Neural crest cell (in vitro differentiated cells): ENCODE results near the gene ATR. TPM values are rescaled to one million over a fixed set of nuclear protein-coding genes. Genes with fewer than 3 reads are reported as not detected.
A peak's percentile ranks its signal among the peaks of the same experiment; 100 is the strongest.
"Not testable (repeated sequence)": the region's sequence is repeated elsewhere in the genome, so short reads cannot be mapped to it uniquely, and the experiment has no call there.

ENCODE experiments used
- DNase-seq: peaks from one replicate; pipeline ENCODE4 v3.0.0; 2021; ENCODE audit warnings: low read depth, mixed read lengths, low spot score
- H3K27ac Mint-ChIP-seq: one replicate; pipeline ENCODE4 v1.8.0; 2021; ENCODE audit warnings: mild to moderate bottlenecking, mixed read lengths; ENCODE audit not compliant: unreplicated experiment
- H3K27me3 Mint-ChIP-seq: 2 replicates; pipeline ENCODE4 v1.8.0; 2021; ENCODE audit warnings: low read depth, mild to moderate bottlenecking, mixed read lengths
- H3K36me3 Mint-ChIP-seq: 2 replicates; pipeline ENCODE4 v1.8.0; 2021; ENCODE audit warnings: low read depth, mild to moderate bottlenecking, mixed read lengths
- H3K4me1 Mint-ChIP-seq: 2 replicates; pipeline ENCODE4 v1.8.0; 2021; ENCODE audit warnings: mixed read lengths
- H3K4me3 Mint-ChIP-seq: one replicate; pipeline ENCODE4 v1.8.0; 2021; ENCODE audit warnings: mild to moderate bottlenecking, mixed read lengths
- H3K9me3 Mint-ChIP-seq: 2 replicates; pipeline ENCODE4 v1.8.0; 2021; ENCODE audit warnings: mixed read lengths
- CTCF ChIP-seq: fragments of 200-600 bp; sonication (generic); conservative IDR thresholded peaks from 2 replicates; pipeline ENCODE4 v1.5.0; 2021; ENCODE audit warnings: antibody characterized with exemption, mild to moderate bottlenecking
- total RNA-seq: library from RNA; stranded (reverse); gene quantifications from 2 replicates; pipeline ENCODE4 v1.2.1, GENCODE V29; 2021

Gene ATR
- total RNA-seq, 1 donor from 2014 or later: 23.3 TPM

GRCh38 chr3:142577696-142578328 lies 721 bp downstream of the ATR start:
- no peak for DNase-seq
- TF ChIP-seq CTCF: no peak
- H3K27ac Mint-ChIP-seq: peak overlapping the region; percentile 98

GRCh38 chr3:142576792-142577191 lies 1.7 kb downstream of the ATR start:
- H3K4me3 Mint-ChIP-seq: peak overlapping the region; percentile 96
- TF ChIP-seq CTCF: no peak
- H3K4me1 Mint-ChIP-seq: peaks cover 42% of the 10 kb centered on the region
- no peaks in the 10 kb centered on the region for H3K36me3 Mint-ChIP-seq
- H3K27me3 Mint-ChIP-seq: peaks cover 6% of the 10 kb centered on the region
- DNase-seq: no peak
- H3K9me3 Mint-ChIP-seq: no peaks in the 10 kb centered on the region
- H3K27ac Mint-ChIP-seq: no peak overlapping the region

More at GRCh38 chr3:142577696-142578328, 721 bp downstream of the ATR start:
- Mint-ChIP-seq H3K36me3 (no peaks in the 10 kb centered on the region), H3K4me3 (peak overlapping the region; percentile 96), H3K4me1 (peaks cover 42% of the 10 kb centered on the region), H3K9me3 (no peaks in the 10 kb centered on the region), H3K27me3 (peaks cover 10% of the 10 kb centered on the region)

- no peaks in the 10 kb centered on the region for H3K9me3 Mint-ChIP-seq
- no peak for TF ChIP-seq CTCF
- H3K4me3 Mint-ChIP-seq: peak overlapping the region; percentile 44
- no peak for DNase-seq
- peaks cover 37% of the 10 kb centered on the region for H3K4me1 Mint-ChIP-seq
- no peak overlapping the region for H3K27ac Mint-ChIP-seq
- no peaks in the 10 kb centered on the region for H3K36me3 Mint-ChIP-seq
- H3K27me3 Mint-ChIP-seq: no peaks in the 10 kb centered on the region
Observed at GRCh38 chr3:142574665-142575064, 3.9 kb downstream of the ATR start.

- DNase-seq, H3K27me3 Mint-ChIP-seq, H3K9me3 Mint-ChIP-seq, H3K36me3 Mint-ChIP-seq, H3K27ac Mint-ChIP-seq: not testable (repeated sequence)
- H3K4me3 Mint-ChIP-seq: peak overlapping the region; percentile 44
- H3K4me1 Mint-ChIP-seq: peaks cover 33% of the 10 kb centered on the region
Observed at GRCh38 chr3:142574223-142574622, 4.3 kb downstream of the ATR start.

- H3K36me3 Mint-ChIP-seq, H3K4me1 Mint-ChIP-seq, H3K9me3 Mint-ChIP-seq, H3K4me3 Mint-ChIP-seq, H3K27me3 Mint-ChIP-seq, DNase-seq, H3K27ac Mint-ChIP-seq: not testable (repeated sequence)
Observed at GRCh38 chr3:142569422-142569821, 9.1 kb downstream of the ATR start.

GRCh38 chr3:142568393-142569017 lies 10.0 kb downstream of the ATR start:
- Mint-ChIP-seq H3K9me3 (no peaks in the 10 kb centered on the region), H3K27me3 (no peaks in the 10 kb centered on the region), H3K36me3 (no peaks in the 10 kb centered on the region), H3K27ac (no peak overlapping the region), H3K4me1 (peaks cover 9% of the 10 kb centered on the region), H3K4me3 (no peak overlapping the region)
- DNase-seq: no peak
- no peak for TF ChIP-seq CTCF
